Bronchial epithelial cell (primary cell): ENCODE results near the gene RRP9. TPM values are rescaled to one million over a fixed set of nuclear protein-coding genes. Genes with fewer than 3 reads are reported as not detected.
"Not testable (repeated sequence)": the region's sequence is repeated elsewhere in the genome, so short reads cannot be mapped to it uniquely, and the experiment has no call there.

Experiments used
- DNase-seq: peaks from one replicate; pipeline ENCODE4 v3.0.0-alpha.2; 2010; ENCODE audit warnings: low read depth
- FAIRE-seq: peaks from 2 replicates; lab custom pipeline; 2011; peaks lifted over from hg19 to GRCh38; lab: Jason Lieb, UNC
- H3K27me3 ChIP-seq: 2 replicates; pipeline ENCODE4 v1.5.1; 2011; ENCODE audit warnings: low read length; ENCODE audit not compliant: control insufficient read depth, insufficient read depth
- H3K36me3 ChIP-seq: 2 replicates; pipeline ENCODE4 v1.5.1; 2011; ENCODE audit warnings: low read length; ENCODE audit not compliant: control insufficient read depth, insufficient read depth
- H3K4me3 ChIP-seq: 2 replicates; pipeline ENCODE4 v1.5.1; 2011; ENCODE audit warnings: mild to moderate bottlenecking, low read depth, low read length, control low read depth
- total RNA-seq: library from RNA; depleted of rRNA; stranded (reverse); fragments of >200 nt; gene quantifications from 2 replicates; pipeline ENCODE4 v1.2.1, GENCODE V29; 2014
- TF ChIP-seq, protein P1 (sequence below): IDR thresholded peaks from 2 replicates; pipeline ENCODE4 v1.5.1; 2011; ENCODE audit warnings: mild to moderate bottlenecking, moderate library complexity, low read length, control low read depth, inconsistent platforms; ENCODE audit not compliant: insufficient read depth, severe bottlenecking

RRP9 gene
- total RNA-seq, 1 donor from 2014 or later = 70.8 TPM

DNA sequence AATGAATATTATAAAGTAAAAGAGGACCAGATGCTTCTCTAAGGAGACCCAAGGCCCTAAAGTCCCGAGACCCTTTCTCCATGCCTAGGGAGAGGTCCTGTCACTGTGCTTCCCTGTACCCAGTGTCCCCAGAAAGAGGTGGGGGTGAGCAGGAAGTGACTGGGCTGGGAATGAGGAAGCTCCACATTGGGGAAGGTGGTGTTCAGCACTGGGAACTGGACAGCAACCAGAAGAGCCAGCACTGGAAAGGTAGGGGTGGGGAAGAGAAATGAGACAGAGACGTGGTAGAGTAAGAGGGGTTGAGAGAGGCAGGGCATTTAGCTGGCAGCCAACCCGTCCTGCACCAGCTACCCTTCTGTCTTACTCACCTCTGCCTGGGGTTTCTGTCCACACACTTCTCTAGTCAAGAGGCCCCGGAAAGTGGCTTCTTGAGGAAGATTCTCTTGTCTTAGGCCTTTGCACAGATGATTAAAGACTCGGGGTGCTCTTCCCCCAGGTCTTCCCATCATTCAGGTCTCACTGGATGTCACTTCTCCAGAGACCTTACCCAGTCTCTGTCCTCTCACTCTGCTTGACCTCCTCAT is 12.2 kb downstream of the RRP9 start:
- peaks cover 15% of the 10 kb centered on the region for H3K36me3 ChIP-seq
- H3K27me3 ChIP-seq = no peaks in the 10 kb centered on the region
- peak; percentile 14 for DNase-seq
- TF ChIP-seq, protein P1, sequence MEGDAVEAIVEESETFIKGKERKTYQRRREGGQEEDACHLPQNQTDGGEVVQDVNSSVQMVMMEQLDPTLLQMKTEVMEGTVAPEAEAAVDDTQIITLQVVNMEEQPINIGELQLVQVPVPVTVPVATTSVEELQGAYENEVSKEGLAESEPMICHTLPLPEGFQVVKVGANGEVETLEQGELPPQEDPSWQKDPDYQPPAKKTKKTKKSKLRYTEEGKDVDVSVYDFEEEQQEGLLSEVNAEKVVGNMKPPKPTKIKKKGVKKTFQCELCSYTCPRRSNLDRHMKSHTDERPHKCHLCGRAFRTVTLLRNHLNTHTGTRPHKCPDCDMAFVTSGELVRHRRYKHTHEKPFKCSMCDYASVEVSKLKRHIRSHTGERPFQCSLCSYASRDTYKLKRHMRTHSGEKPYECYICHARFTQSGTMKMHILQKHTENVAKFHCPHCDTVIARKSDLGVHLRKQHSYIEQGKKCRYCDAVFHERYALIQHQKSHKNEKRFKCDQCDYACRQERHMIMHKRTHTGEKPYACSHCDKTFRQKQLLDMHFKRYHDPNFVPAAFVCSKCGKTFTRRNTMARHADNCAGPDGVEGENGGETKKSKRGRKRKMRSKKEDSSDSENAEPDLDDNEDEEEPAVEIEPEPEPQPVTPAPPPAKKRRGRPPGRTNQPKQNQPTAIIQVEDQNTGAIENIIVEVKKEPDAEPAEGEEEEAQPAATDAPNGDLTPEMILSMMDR = no peak
- FAIRE-seq = no peak
- no peak overlapping the region for H3K4me3 ChIP-seq

DNA sequence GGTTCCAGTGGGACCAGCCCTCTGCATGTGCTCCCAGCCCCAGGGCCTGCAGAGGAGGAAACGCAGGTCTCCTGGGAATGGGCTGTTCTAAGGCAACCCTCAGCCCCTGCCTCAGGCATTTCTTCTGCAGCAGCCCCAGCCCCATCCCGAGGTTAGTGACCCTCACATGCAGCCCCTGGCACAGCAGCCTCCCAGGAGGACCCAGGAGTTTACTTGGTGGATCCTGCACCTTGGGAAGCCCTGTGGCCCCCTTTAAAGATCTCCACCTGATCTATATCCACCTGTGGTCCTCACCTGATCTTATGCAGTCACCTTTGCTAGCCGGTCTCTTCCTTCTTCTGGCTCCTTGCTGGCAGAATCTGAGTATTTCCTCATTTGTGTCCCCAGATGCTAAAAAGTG is 12.7 kb downstream of the RRP9 start:
- H3K36me3 ChIP-seq = peaks cover 10% of the 10 kb centered on the region
- DNase-seq, H3K27me3 ChIP-seq, H3K4me3 ChIP-seq, FAIRE-seq: not testable (repeated sequence)

DNA sequence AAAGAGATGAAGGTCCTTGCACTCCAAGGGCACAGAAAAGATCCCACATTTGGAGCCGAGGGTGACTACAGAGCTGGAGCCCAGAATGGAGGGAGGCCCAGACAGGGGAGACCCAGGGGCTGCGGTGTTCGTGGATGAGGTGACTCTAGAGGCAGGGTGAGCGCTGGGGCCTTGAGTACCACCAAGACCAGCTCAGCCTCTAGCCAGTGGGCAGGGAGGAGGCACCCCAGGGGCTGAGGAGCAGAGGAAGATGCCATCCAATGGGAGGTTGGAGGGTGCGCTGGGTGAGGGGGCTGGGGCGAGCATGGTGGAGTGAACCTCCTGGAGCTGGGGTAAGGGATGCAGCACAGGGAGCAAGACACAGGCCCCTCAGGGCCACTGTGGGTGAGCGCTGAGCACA is 13.3 kb downstream of the RRP9 start:
- Histone ChIP-seq H3K36me3 (peaks cover 5% of the 10 kb centered on the region), H3K4me3 (no peak overlapping the region), H3K27me3 (no peaks in the 10 kb centered on the region)
- TF ChIP-seq, protein P1 = no peak
- FAIRE-seq (no peak), DNase-seq (no peak)

DNA sequence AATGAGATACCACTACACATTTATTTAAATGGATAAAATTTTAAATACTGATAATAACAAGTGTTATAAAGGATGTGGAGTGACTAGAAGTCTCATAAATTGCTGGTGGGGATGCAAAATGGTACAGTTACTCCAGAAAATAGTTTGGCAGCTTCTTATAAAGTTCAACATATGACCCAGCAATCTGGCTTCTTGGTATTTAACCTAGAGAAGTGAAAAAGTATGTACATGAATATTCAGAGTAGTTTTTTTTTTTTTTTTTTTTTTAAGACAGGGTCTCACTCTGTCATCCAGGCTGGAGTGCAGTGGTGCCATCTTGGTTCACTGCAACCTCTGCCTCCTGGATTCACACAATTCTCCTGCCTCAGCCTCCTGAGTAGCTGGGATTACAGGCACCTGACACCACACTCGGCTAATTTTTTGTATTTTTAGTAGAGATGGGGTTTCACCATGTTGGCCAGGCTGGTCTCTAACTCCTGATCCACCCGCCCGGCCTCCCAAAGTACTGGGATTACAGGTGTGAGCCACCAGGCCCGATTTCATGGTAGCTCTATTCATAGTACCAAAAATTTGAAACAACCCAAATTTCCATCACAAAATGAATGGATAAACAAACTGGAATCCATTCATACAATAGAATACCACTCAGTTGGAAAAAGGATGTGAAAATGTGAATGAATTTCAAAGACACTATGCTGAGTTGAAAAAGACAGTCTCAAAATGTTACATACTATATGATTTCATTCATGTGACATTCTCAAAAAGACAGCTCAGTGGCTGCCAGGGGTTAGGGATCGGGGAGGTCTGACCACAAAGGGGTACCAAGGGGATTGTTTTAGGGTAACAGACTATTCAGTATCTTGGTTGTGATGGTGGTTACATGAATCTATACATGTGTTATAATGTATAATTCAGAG is 14.4 kb downstream of the RRP9 start:
- H3K4me3 ChIP-seq = no peak overlapping the region
- no peaks in the 10 kb centered on the region for H3K27me3 ChIP-seq
- no peaks in the 10 kb centered on the region for H3K36me3 ChIP-seq
- DNase-seq = no peak
- TF ChIP-seq, protein P1 = no peak
- FAIRE-seq = no peak

DNA sequence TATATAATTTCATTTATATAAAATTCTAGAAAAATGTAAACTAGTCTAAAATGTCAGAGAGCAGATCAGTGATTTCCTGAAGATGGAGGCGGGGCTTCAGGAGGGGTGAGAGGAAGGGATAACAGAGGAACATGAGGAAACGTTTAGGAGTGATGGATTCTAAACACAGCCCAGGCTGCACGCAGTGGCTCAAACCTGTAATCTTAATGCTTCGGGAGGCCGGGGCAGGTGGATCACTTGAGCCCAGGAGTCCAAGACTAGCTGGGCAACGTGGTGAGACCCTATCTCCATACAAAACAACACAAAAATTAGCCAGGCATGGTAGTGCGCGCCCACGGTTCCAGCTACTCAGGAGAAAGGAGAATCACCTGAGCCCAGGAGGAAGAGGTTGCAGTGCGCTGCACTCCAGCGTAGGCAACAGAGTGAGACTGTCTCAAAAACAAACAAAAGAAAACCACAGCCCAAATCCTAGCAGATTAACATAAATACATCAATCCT is 20.6 kb downstream of the RRP9 start:
- no peaks in the 10 kb centered on the region for H3K36me3 ChIP-seq
- no peak overlapping the region for H3K4me3 ChIP-seq
- FAIRE-seq (no peak), DNase-seq (no peak)
- no peaks in the 10 kb centered on the region for H3K27me3 ChIP-seq
- TF ChIP-seq, protein P1 = no peak

DNA sequence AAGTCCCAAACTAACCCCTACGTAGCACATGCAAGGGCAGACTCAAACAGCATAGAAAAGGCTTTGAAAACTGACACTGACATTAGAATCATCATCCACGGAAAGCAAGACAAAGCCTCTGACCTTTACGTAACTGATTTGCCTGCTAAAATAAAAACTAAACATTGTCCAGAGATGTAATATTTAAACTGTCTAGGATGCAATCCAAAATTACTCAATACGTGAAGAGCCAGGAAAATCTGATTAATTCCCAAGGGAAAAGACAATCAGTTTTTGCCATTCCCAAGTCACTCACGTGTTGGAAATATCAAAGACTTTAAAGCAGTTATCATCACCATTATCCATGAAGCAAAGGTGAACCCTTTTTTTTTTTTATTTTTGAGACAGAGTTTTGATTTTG is 25.3 kb downstream of the RRP9 start:
- TF ChIP-seq, protein P1 = no peak
- FAIRE-seq (no peak), DNase-seq (no peak)
- Histone ChIP-seq H3K4me3 (no peak overlapping the region), H3K27me3 (no peaks in the 10 kb centered on the region), H3K36me3 (no peaks in the 10 kb centered on the region)
